Hepatocyte (in vitro differentiated cells): ENCODE measurements around the gene CRADD. TPM values are rescaled to one million over a fixed set of nuclear protein-coding genes. Genes with fewer than 3 reads are reported as not detected.
A peak's percentile ranks its signal among the peaks of the same experiment; 100 is the strongest.

Experiments used
- DNase-seq: peaks from one replicate; pipeline ENCODE4 v3.0.0-alpha.2; 2016; ENCODE audit warnings: low spot score
- H2AFZ ChIP-seq: fragments of 200-600 bp; sonication (generic); 2 replicates; pipeline ENCODE4 v1.6.0; 2016; ENCODE audit warnings: antibody characterized with exemption, mild to moderate bottlenecking
- H3K27ac ChIP-seq: fragments of 200-600 bp; sonication (generic); 2 replicates; pipeline ENCODE4 v1.5.1; 2016; ENCODE audit warnings: mild to moderate bottlenecking
- H3K27me3 ChIP-seq: fragments of 200-600 bp; sonication (generic); 2 replicates; pipeline ENCODE4 v1.6.1; 2016
- H3K36me3 ChIP-seq: fragments of 200-600 bp; sonication (generic); replicated peaks from 2 replicates; pipeline ENCODE4 v1.5.1; 2016; ENCODE audit warnings: low read depth; ENCODE audit not compliant: insufficient read depth
- H3K4me1 ChIP-seq: fragments of 200-600 bp; sonication (generic); 2 replicates; pipeline ENCODE4 v1.5.1; 2016; ENCODE audit warnings: mild to moderate bottlenecking, moderate library complexity; ENCODE audit not compliant: insufficient read depth
- H3K4me2 ChIP-seq: fragments of 200-600 bp; sonication (generic); 2 replicates; pipeline ENCODE4 v1.6.0; 2016
- H3K4me3 ChIP-seq: fragments of 200-600 bp; sonication (generic); 2 replicates; pipeline ENCODE4 v1.5.1; 2016; ENCODE audit warnings: mild to moderate bottlenecking
- H3K79me2 ChIP-seq: fragments of 200-600 bp; sonication (generic); 2 replicates; pipeline ENCODE4 v1.6.0; 2017; ENCODE audit warnings: mild to moderate bottlenecking
- H3K9me2 ChIP-seq: fragments of 200-600 bp; sonication (generic); replicated peaks from 2 replicates; pipeline ENCODE4 v1.6.0; 2017; ENCODE audit warnings: mild to moderate bottlenecking; ENCODE audit not compliant: insufficient read depth
- H3K9me3 ChIP-seq: fragments of 200-600 bp; sonication (generic); 2 replicates; pipeline ENCODE4 v1.5.1; 2016; ENCODE audit warnings: low read depth, mild to moderate bottlenecking
- H4K20me1 ChIP-seq: fragments of 200-600 bp; sonication (generic); 2 replicates; pipeline ENCODE4 v1.6.0; 2016; ENCODE audit warnings: mild to moderate bottlenecking; ENCODE audit not compliant: insufficient read depth, poor library complexity, severe bottlenecking
- EZH2 ChIP-seq: fragments of 200-600 bp; sonication (generic); IDR thresholded peaks from 2 replicates; pipeline ENCODE4 v1.6.1; 2016; ENCODE audit warnings: antibody characterized with exemption, mild to moderate bottlenecking, borderline replicate concordance
- EZH2phosphoT487 ChIP-seq: fragments of 200-600 bp; sonication (generic); IDR thresholded peaks from one replicate; pipeline ENCODE4 v1.6.1; 2018; ENCODE audit warnings: antibody characterized with exemption, mild to moderate bottlenecking, low read depth, moderate library complexity; ENCODE audit not compliant: unreplicated experiment, severe bottlenecking
- whole genome bisulfite sequencing: methylation state at CpG from one replicate; pipeline ENCODE4 v1.1.6; 2016; ENCODE audit warnings: low lambda C conversion rate; ENCODE audit errors: missing lambda C conversion rate; 5-methylcytosine and 5-hydroxymethylcytosine counted together
- polyA plus RNA-seq: library from polyadenylated mRNA; unstranded; fragments of >200 nt; fragmentation: Nextera tagmentation; extraction: Ambion mirVana; gene quantifications from 2 replicates; pipeline ENCODE4 v1.2.1, GENCODE V29; 2016
- total RNA-seq: library from RNA; depleted of rRNA; stranded (reverse); fragments of >200 nt; gene quantifications from 2 replicates; pipeline ENCODE4 v1.2.3, GENCODE V29; 2014
- TF ChIP-seq, protein P1 (sequence below): fragments of 200-600 bp; sonication (generic); IDR thresholded peaks from 2 replicates; pipeline ENCODE4 v1.5.1; 2016; ENCODE audit warnings: antibody characterized with exemption, mild to moderate bottlenecking; ENCODE audit not compliant: poor library complexity

Gene CRADD
- total and polyA plus RNA-seq, 2 experiments from 2014 or later: 19.5 to 27.3 TPM

DNA sequence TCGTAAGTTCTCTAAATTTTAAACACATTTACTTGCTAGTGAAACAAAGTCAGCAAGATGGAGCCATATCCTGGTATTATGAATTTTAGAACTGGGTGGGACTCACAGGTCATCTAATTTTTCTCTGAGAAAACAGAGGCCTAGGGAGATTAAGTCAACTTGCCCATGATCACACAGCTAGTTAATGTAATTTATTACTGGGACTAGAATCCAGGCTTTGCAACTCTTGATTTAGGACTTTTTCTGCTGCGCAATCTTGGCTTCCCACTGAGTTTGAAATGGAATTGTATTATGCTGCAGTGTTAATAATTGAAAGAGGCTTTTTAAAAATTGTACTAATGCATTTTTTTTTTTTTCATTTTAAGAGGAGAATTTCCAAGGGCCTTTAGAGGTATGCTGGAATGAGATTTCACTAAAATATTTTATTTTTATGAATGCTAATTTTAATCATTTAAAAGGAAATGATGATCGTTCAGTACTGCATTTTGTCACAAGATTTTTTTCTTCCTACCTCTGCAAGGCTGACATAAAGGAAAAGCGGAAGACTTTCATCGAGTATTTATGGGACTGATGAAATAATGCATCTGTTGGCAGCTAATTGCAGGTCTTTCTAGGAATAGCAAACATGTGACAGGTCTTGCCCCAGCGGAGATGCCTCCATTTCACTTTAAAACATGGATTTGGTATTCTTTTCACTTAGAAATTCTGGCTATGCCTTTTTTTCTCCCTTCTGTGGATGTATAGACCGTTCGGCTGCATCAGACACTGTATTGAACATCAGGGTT is 9.6 kb downstream of the CRADD start:
- no peaks in the 10 kb centered on the region for H3K27me3 ChIP-seq
- peaks cover 6% of the 10 kb centered on the region for H3K79me2 ChIP-seq
- H3K36me3 ChIP-seq: no peaks in the 10 kb centered on the region
- no peak for TF ChIP-seq EZH2phosphoT487
- TF ChIP-seq EZH2: no peak
- TF ChIP-seq, protein P1, sequence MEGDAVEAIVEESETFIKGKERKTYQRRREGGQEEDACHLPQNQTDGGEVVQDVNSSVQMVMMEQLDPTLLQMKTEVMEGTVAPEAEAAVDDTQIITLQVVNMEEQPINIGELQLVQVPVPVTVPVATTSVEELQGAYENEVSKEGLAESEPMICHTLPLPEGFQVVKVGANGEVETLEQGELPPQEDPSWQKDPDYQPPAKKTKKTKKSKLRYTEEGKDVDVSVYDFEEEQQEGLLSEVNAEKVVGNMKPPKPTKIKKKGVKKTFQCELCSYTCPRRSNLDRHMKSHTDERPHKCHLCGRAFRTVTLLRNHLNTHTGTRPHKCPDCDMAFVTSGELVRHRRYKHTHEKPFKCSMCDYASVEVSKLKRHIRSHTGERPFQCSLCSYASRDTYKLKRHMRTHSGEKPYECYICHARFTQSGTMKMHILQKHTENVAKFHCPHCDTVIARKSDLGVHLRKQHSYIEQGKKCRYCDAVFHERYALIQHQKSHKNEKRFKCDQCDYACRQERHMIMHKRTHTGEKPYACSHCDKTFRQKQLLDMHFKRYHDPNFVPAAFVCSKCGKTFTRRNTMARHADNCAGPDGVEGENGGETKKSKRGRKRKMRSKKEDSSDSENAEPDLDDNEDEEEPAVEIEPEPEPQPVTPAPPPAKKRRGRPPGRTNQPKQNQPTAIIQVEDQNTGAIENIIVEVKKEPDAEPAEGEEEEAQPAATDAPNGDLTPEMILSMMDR: no peak
- H4K20me1 ChIP-seq: no peaks in the 10 kb centered on the region
- no peak overlapping the region for H3K4me2 ChIP-seq
- H3K9me2 ChIP-seq: no peaks in the 10 kb centered on the region
- H3K4me3 ChIP-seq: no peak overlapping the region
- 83% methylated on average over 8 of the region's 8 CpGs for WGBS
- H2AFZ ChIP-seq: no peak overlapping the region
- no peaks in the 10 kb centered on the region for H3K9me3 ChIP-seq
- DNase-seq: no peak
- H3K27ac ChIP-seq: no peak overlapping the region
- peaks cover 13% of the 10 kb centered on the region for H3K4me1 ChIP-seq

DNA sequence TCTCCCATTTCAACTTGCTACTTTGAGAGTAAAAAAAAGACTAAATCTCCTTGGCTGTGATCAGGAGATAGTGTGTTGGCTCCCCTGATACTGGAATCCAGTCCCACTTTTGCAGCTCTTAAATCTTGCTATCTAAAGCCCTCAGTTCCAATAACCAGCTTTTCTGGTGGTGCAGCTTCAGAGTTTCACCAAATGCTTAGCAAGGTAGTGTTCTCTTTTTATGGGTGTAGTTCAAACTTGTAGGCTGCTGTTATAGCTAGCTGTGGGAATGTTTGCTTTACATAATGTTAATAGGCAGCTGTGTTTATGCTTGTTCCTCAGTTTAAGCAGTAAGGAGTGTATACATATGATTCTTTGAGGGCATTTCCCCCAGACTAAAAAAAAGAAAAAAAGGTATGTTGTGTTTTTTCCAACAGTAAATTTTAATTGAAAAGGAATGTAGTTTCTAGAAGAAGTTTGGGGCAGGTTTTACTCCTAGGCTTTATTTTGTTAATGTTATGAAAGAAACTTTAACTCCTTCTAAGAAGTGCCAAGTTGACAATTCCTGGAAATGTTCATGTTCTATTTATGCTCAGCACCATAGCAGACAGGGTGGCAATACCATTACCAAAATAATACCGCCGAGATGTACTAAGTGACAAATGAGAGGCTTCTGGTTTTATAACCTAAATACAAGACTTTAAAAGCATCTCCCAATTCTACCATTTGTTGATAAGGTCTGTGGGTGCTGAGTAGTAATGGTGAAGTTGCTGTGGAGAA is 12.1 kb downstream of the CRADD start:
- H3K27me3 ChIP-seq: no peaks in the 10 kb centered on the region
- peak overlapping the region; percentile 59 for H3K27ac ChIP-seq
- no peak overlapping the region for H2AFZ ChIP-seq
- H4K20me1 ChIP-seq: no peaks in the 10 kb centered on the region
- H3K36me3 ChIP-seq: no peaks in the 10 kb centered on the region
- no peaks in the 10 kb centered on the region for H3K9me2 ChIP-seq
- peaks cover 13% of the 10 kb centered on the region for H3K4me1 ChIP-seq
- DNase-seq: peak; percentile 16
- H3K4me3 ChIP-seq: no peak overlapping the region
- 65% methylated on average over 2 of the region's 2 CpGs for WGBS
- H3K79me2 ChIP-seq: no peaks in the 10 kb centered on the region
- no peaks in the 10 kb centered on the region for H3K9me3 ChIP-seq
- H3K4me2 ChIP-seq: peak overlapping the region; percentile 12
- TF ChIP-seq EZH2: no peak
- peak; percentile 62 for TF ChIP-seq EZH2phosphoT487
- TF ChIP-seq, protein P1: no peak

DNA sequence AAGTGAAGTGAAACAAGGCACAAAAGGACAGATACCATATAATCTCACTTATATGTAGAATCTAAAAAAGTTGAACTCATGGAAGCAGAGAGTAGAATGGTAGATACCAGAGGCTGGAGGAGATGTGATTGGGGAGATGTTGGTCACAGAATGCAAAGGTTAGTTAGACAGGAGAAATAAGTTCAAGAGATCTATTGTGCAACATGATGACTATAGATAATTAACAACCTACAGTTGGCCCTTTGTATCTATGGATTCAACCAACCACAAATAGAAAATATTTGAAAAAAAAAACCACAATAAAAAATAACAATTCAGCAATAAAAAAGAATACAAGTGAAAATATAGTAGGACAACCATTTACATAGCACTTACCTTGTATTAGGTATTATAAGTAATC is 19.3 kb downstream of the CRADD start:
- peaks cover 16% of the 10 kb centered on the region for H3K4me1 ChIP-seq
- DNase-seq: no peak
- no peaks in the 10 kb centered on the region for H3K9me2 ChIP-seq
- H3K36me3 ChIP-seq: no peaks in the 10 kb centered on the region
- H3K79me2 ChIP-seq: no peaks in the 10 kb centered on the region
- H3K27ac ChIP-seq: no peak overlapping the region
- H3K27me3 ChIP-seq: no peaks in the 10 kb centered on the region
- TF ChIP-seq, protein P1: no peak
- TF ChIP-seq EZH2phosphoT487 (no peak), EZH2 (no peak)
- H4K20me1 ChIP-seq: no peaks in the 10 kb centered on the region
- no peak overlapping the region for H3K4me2 ChIP-seq
- H3K9me3 ChIP-seq: no peaks in the 10 kb centered on the region
- H2AFZ ChIP-seq: no peak overlapping the region
- no peak overlapping the region for H3K4me3 ChIP-seq
